Skeletal muscle cell (primary cell): Measurements from ENCODE around the gene KRT35.

Source experiments
- DNase-seq: peaks from one replicate; pipeline ENCODE4 v3.0.0-alpha.2; 2010; ENCODE audit warnings: low read depth
- H3K4me3 ChIP-seq: 2 replicates; pipeline ENCODE4 v1.5.1; 2011; ENCODE audit warnings: low read depth, mild to moderate bottlenecking, control low read depth, low read length, moderate library complexity

Gene KRT35

GRCh38 chr17:41491476-41491875, 10.5 kb upstream of the KRT35 start:
- no peak for DNase-seq
- H3K4me3 ChIP-seq = no peak overlapping the region

GRCh38 chr17:41490000-41490990, 9.3 kb upstream of the KRT35 start:
- H3K4me3 ChIP-seq = no peak overlapping the region
- DNase-seq = no peak

- no peak for DNase-seq
- no peak within 1 kb of the TSS for H3K4me3 ChIP-seq
Observed at GRCh38 chr17:41489531-41489930, 8.6 kb upstream of the KRT35 start, which contains the start of gene KRT36. KRT36 (minus strand) TSS chr17:41489910; CDS start chr17:41489864, 46 bp downstream.

GRCh38 chr17:41486809-41487530, 6.0 kb upstream of the KRT35 start:
- no peak overlapping the region for H3K4me3 ChIP-seq

GRCh38 chr17:41486316-41486715, 5.4 kb upstream of the KRT35 start:
- no peak overlapping the region for H3K4me3 ChIP-seq
- DNase-seq = no peak

More at GRCh38 chr17:41486809-41487530, 6.0 kb upstream of the KRT35 start:
- no peak for DNase-seq

- DNase-seq = no peak
- H3K4me3 ChIP-seq = no peak overlapping the region
Observed at GRCh38 chr17:41484920-41485904, 4.3 kb upstream of the KRT35 start.

GRCh38 chr17:41483991-41484826, 3.3 kb upstream of the KRT35 start:
- no peak for DNase-seq
- H3K4me3 ChIP-seq = no peak overlapping the region

GRCh38 chr17:41483531-41483930, 2.6 kb upstream of the KRT35 start:
- H3K4me3 ChIP-seq = no peak overlapping the region
- no peak for DNase-seq

GRCh38 chr17:41480581-41480980, 370 bp downstream of the KRT35 start:
- no peak for DNase-seq
- no peak overlapping the region for H3K4me3 ChIP-seq

GRCh38 chr17:41480136-41480535, 815 bp downstream of the KRT35 start:
- no peak overlapping the region for H3K4me3 ChIP-seq
- no peak for DNase-seq

- H3K4me3 ChIP-seq = no peak overlapping the region
- no peak for DNase-seq
Observed at GRCh38 chr17:41478237-41478636, 2.7 kb downstream of the KRT35 start.

GRCh38 chr17:41476866-41477815, 3.8 kb downstream of the KRT35 start:
- no peak overlapping the region for H3K4me3 ChIP-seq
- no peak for DNase-seq

- H3K4me3 ChIP-seq = no peak overlapping the region
Observed at GRCh38 chr17:41475421-41475820, 5.5 kb downstream of the KRT35 start.

GRCh38 chr17:41474863-41475262, 6.1 kb downstream of the KRT35 start:
- no peak for DNase-seq
- H3K4me3 ChIP-seq = no peak overlapping the region

More at GRCh38 chr17:41475421-41475820, 5.5 kb downstream of the KRT35 start:
- DNase-seq = no peak

GRCh38 chr17:41468346-41468745, 12.6 kb downstream of the KRT35 start:
- no peak overlapping the region for H3K4me3 ChIP-seq
- DNase-seq = no peak

- H3K4me3 ChIP-seq = no peak overlapping the region
- DNase-seq = peak; percentile 25
Observed at GRCh38 chr17:41467561-41467960, 13.4 kb downstream of the KRT35 start.

GRCh38 chr17:41466988-41467387, 14.0 kb downstream of the KRT35 start, which contains the start of gene KRT32:
KRT32 (minus strand) TSS chr17:41467386; CDS start chr17:41467325, 61 bp downstream.
- no peak for DNase-seq
- no peak within 1 kb of the TSS for H3K4me3 ChIP-seq
